Urothelium cell line (cell line): Measurements from ENCODE around the gene FIGNL1.

Experiments
- DNase-seq: peaks from one replicate; pipeline ENCODE4 v3.0.0; 2011; ENCODE audit warnings: low spot score, mixed read lengths
- FAIRE-seq: peaks from 2 replicates; lab custom pipeline; 2011; peaks lifted over from hg19 to GRCh38; lab: Jason Lieb, UNC

Gene FIGNL1, protein sequence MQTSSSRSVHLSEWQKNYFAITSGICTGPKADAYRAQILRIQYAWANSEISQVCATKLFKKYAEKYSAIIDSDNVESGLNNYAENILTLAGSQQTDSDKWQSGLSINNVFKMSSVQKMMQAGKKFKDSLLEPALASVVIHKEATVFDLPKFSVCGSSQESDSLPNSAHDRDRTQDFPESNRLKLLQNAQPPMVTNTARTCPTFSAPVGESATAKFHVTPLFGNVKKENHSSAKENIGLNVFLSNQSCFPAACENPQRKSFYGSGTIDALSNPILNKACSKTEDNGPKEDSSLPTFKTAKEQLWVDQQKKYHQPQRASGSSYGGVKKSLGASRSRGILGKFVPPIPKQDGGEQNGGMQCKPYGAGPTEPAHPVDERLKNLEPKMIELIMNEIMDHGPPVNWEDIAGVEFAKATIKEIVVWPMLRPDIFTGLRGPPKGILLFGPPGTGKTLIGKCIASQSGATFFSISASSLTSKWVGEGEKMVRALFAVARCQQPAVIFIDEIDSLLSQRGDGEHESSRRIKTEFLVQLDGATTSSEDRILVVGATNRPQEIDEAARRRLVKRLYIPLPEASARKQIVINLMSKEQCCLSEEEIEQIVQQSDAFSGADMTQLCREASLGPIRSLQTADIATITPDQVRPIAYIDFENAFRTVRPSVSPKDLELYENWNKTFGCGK

DNA sequence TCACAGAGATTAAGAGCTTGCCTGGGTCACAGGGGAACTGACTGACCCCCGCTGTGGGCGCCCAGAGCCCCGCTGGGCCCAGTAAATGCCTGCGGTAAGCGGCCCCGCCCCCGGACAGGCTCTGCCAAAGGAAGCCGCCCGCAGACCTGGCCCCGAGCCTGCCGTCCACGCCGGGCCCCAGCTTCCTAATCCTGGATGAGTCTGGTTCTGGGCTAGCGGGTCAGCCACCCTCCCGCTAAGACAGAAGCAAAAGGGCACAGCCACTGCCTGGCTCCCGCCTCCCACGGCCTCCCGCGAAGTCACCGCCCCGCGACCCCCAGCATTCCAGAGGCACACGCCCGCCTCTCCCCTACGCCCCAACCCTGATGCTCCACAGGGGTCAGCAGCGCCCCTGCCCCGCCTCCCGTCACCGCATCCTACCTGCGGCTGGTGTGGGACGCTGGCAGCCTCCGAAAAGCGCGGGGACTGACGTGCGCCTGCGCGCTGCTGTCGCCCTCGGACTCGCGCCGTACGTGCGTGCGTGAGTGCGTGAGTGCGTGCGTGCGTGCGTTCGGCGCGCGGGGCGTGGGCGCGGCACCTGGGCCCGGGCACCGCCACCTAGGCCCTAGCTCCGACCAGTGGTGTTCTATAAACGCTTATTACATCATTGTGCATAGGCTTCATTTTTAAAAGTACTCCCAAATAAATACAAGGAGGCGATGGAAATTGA, at the start of gene FIGNL1:
TSS of gene FIGNL1 (minus strand) at position 470 of the 709 bp plus-strand sequence. CDS start 3,063 bp downstream, outside the sequence.
- DNase-seq (peak; percentile 84), FAIRE-seq (peak; percentile 37)

DNA sequence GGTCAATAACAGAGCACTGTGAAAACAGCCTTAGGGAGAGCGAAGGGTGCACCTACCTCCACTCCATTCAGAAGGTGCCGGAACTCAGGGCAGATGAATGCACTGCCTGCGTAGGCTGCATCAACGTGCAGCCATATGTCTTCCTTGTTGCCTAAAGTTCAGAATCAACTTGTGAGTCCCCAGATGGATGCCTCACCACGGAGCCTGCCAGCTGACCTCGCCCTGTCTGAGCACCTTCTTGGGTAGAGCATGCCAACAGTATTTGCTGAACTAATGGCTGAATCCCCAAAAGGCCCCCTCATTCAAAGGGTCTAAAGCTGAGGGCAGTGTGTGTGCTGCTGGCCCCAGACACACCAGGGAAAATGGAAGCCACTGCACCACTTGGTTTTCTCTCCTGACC, 48.9 kb upstream of the FIGNL1 start:
- no peak for DNase-seq
- no peak for FAIRE-seq

DNA sequence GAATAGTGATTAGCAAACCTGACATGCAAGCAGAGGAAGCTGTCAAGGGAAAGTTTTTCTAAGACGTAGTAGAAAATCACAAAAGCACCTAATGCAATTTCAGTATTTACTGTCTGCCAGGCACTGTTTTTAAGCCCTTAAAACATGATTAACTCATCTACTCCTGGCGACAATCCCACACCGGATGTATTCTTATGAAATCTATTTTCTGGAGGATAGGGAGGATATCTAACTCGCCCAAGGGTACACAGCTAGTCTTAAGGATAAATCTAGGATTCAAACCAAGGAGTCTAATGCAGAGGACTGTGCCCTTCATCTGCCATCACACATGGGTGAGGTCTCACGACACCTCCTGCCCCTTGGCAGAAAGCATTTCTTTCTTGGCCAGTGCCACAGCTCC, 47.8 kb upstream of the FIGNL1 start:
- DNase-seq (no peak), FAIRE-seq (no peak)

DNA sequence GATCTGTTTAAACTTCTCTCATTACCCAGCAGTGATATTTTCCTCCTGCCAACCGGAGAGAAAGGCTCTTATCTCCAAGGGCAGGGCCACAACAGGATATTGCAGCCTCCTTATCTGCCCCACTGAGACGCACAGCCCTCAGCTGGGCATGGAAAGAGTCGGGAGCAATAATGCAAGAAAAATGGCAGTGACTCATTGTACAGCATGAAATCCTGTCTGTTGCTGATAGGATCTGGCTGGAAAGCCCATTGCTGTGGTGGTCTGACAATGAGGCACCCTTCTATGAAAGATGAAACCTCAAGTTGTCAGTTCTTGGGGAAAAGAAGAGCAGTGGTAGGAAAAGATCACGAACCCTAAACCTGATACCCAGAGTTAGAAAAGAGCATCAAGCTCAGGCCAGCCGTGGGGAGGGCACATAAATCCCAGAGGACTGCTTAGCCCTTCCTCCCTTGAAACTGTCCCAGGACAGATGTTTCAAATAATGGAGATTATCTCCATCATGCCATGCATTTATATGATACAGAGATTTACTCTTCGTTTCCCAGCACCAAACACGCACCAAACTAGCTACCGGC, 47.0 kb upstream of the FIGNL1 start:
- no peak for DNase-seq
- no peak for FAIRE-seq

DNA sequence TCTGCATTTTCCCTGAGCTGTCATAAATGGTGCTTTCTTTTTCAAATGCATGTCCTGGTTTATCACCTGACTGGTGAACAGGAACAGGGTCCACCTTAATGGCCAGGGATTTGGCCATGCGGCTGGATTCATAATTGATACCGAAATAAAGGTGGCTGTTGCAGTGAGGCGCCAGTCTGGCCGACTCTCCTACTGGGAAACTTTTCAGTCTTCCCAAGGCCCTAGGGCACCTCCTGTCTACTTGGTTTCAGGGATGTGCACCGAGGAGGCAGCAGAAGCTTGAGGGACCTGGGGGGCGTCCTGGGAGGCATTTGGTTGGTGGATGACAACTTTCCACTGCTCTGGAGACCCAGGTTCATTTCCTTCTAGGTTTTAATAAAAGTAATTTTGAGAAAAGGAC, 46.4 kb upstream of the FIGNL1 start:
- FAIRE-seq = no peak

DNA sequence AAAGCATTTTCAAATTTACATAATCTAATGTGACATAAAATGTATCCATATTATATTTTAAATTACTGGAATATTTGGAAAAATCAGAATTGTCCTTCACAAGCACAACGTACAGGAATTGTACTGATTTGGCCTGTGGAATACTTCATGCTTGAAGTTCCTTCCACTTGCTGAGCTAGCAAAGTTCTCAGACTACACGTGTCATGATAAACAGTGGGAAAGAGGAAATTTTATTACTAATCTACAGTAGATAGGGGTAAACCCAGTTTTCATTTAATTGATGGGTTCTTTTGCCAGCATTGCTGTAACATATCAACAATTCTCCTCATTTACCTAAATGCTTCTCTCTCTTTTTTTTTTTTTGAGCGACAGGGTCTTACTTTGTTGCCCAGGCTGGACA, 45.6 kb upstream of the FIGNL1 start:
- no peak for DNase-seq
- FAIRE-seq = no peak

More for the DNA sequence above, 46.4 kb upstream of the FIGNL1 start:
- DNase-seq = no peak

DNA sequence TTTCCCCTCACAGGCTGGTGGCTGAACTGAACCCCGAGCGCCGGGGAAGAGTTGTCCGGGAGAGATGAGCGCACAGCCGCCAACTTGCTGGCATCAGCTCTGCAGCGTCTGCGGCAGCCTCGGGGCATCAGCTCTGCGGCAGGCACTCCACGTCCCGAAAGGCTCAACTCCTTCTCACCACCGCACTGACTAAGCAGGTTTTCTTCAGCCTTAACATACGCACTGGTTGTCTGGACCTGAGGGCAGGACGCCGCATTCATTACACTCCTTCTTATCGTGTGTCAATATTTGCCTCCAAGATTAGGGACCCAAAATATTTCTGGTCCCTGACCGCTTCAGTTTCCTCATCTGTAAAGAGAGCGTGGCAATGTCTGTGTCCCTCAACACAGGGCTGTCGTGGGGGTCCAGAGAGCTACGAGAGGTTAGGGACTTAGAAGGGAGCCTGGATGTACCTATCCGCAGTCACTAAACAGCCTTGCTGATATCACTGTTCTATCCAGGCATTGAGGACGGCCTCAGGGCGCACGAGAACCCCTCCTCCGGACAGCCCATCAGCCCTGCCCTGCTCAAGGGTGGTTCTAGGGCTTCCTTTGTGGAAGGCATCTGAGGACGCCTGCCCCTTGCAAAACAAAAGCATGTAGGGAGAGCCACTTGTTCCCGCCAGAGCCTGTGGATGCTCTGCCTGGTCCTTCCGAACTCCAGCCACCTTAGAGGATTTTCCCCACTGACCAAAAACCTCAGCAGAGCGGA, 42.8 kb upstream of the FIGNL1 start:
- no peak for DNase-seq
- FAIRE-seq = no peak

DNA sequence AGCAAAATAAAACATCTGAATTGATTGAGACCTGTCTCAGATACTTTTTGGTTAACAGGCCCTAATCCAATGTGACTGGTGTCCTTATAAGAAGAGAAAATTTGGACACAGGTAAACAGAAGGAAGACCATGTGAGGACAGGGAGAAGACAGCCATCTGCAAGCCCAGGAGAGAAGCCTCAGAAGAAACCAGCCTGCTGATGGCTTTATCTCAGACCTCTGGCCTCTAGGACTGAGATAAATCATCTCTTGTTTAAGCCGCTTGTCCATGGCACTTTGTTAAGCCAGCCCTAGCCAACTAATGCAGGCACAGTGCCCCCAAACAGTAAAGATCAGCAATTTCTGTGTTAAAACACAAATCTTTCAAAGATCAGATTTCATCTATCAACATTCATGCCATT, 41.8 kb upstream of the FIGNL1 start:
- DNase-seq (no peak), FAIRE-seq (no peak)

DNA sequence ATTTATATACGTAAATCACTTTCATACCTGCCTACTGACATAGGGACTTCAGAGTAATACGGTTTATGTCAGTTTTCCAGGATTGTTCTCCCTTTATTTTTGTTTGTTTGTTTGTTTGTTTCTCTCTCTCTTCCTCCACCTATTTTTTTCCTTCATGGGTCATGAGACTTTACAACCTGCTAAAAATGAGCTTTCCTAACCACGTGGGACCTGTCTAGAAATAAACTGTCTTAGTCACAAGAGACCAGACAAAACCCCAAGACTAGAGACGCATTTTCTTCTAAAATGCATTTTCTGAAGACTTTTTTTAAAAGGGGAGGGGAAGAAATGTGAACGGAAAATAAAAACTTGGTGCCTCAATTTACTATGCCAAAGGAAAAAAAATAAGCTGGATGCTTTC, 41.1 kb upstream of the FIGNL1 start:
- DNase-seq (no peak), FAIRE-seq (no peak)

DNA sequence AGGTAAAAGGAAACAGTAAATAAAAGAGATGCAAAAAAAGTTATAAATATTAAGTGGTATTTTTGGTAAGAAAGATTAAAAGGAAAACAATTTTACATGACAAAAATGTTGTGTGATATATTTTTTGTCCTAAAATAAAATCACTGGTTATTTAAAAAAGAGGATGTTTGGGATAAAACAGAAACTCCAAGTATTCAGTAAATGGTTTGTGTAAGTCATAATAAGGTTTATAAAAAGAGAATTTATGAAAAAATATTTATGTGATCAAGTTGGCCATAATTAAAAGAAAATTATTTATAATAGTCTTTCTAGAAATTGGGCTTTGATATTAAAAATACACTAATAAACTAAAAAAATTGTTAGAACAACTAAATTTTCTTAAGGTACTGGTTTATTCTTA, 38.2 kb upstream of the FIGNL1 start:
- FAIRE-seq (no peak), DNase-seq (no peak)

DNA sequence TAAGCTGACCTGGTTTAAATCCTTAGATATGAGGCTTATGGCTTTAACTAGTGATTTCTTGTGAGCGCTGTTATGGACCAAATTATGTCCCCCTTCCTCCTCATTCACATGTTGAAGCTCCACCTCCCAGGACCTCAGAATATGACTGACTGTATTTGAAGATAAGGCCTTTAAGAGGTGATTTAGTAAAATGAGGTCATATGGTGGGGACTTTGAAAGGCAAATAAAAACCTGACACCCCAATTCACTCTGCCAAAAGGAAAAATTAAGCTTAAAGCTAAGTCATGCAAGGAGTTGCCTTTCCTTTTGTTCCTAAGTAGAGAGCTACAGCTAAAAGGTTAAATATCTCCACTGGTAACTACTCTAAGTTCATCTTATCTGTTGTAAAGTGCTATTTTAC, 36.4 kb upstream of the FIGNL1 start:
- FAIRE-seq (no peak), DNase-seq (no peak)

DNA sequence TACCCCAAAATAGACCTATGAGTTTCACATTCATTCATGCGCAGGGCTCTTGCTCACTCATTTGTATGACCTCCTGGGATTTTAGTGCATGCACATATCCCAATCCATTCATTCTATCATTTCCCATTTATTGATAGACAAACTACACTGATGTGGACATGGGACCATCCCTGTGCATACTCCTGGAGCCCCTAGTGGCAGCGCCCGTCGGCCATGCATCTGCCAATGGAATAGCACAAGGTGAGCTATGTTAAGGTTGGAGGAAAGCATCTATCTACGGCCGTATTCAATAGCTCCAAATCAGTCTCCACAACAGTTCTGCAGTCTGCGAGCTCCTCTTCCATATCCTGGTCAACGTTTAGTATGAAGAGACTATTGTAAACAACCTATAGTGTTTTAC, 31.7 kb upstream of the FIGNL1 start:
- FAIRE-seq (peak; percentile 17), DNase-seq (no peak)

DNA sequence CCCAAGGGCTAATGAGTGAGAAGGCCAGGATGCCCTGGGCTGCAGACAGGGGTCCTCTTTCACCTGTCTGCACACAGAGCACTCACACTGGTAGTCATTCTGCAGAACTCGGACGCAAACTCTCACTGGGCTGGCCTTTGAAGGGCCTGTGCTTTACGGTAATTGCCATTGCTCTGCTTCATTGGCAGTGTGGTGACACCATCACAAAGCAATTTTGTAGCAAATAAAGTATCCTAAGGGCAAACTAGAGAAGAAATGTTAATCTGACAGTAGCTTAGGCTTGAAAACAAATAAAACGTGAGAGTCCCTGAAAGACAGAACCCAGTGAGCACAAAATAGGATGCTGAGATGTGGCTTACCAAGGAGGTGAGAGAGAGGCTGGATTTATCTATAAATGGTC, 30.6 kb upstream of the FIGNL1 start:
- no peak for FAIRE-seq
- DNase-seq = no peak

DNA sequence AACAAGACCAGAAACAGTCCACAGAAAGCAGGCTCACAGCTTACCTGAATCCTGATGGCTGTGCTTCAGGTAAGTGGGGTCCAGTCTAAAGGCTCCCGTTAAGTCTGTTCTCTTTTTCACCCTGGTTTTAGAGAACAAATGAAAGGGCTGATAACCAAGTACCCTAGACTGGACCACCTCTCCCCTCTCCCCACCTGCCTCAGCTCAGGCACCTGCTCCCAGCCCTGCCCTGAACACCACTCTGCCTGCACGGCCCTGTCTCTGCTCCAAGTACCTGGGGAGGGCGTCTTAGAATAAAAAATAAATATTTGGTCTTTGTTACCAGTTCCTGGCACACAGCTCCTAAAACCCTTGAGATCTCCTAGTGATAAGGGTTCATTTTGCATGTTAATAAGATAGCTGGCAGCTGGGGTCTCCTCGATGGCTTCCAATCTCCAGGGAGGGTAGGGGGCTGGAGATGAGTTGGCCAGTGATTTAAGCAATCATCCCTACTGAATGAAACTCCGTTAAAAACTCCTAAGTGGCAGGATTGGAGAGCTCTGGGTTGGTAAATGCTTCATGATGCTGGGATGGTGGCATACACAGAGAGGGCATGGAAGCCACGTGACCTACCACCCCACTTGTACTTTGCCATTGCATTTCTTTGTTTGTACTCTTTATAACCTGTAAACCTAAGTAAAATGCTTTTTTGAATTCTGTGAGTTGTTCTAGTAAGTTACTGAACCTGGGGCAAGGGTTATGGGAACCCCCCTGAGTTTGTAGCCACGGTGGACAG, 29.8 kb upstream of the FIGNL1 start:
- DNase-seq (no peak), FAIRE-seq (no peak)

DNA sequence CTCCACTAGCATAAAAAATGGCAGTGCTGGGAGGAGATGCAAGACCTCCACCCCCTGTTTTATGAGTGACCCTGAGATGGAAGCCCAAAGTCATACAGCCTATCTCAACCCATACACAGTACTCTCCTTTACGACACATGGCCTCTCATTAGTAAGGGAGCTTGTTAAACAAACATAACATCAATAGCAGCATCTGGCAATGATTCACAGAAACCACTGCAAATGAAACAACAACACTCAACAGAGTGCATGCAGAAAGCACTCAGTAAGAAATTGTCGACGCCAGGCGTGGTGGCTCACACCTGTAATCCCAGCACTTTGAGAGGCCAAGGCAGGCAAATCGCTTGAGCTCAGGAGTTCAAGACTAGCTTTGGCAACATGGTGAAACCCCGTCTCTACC, 27.5 kb upstream of the FIGNL1 start:
- FAIRE-seq = no peak

DNA sequence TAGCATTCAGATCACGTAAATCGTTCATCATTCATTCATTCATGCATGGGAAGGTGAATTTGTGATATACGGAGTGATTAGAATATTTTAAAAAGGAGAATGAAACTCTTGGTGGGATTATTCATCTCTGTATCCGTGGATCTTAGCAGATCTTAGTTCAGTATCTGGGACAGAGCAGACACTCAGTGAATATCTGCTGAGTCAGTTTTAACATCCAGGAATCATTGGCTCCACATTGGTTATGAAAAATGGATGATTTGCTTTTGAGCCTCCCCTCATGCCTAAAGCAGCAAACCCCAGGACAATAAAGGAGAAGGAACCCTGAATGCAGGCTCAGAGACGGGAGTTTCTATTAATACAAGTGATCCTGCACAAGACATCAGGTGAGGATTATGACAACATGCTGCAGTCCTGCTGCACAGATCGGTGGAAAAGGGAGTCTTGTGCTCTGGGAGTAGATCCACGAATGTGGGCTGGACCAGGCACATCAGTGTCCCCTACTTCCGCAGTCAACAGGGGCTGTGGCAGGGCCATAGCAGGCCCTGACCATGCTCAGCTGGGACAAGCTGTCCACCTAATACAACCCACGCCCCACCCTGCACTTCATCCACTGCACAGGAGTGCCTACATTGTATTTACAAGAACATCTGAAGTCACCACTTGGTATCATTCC, 26.9 kb upstream of the FIGNL1 start:
- FAIRE-seq (peak; percentile 56), DNase-seq (no peak)

More for the DNA sequence above, 27.5 kb upstream of the FIGNL1 start:
- no peak for DNase-seq

DNA sequence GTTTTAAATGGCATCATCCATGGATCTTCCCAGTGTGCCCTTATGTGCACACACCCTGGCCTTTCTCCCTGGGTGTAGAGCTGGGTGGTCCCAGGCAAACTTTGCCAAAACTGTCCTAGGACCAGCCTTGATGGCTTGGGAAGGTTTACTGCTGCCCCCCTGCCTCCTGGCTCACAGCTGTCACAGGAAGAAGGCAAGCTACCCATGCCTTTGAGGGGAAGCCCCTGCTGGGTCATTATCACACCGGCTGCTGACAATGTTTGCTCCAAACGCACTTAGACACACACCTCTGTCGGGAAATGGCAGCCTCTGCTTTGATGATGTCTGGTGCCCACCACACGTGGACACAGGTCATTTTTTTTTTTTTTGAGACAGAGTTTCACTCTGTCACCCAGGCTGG, 25.2 kb upstream of the FIGNL1 start:
- no peak for FAIRE-seq
- DNase-seq = no peak

DNA sequence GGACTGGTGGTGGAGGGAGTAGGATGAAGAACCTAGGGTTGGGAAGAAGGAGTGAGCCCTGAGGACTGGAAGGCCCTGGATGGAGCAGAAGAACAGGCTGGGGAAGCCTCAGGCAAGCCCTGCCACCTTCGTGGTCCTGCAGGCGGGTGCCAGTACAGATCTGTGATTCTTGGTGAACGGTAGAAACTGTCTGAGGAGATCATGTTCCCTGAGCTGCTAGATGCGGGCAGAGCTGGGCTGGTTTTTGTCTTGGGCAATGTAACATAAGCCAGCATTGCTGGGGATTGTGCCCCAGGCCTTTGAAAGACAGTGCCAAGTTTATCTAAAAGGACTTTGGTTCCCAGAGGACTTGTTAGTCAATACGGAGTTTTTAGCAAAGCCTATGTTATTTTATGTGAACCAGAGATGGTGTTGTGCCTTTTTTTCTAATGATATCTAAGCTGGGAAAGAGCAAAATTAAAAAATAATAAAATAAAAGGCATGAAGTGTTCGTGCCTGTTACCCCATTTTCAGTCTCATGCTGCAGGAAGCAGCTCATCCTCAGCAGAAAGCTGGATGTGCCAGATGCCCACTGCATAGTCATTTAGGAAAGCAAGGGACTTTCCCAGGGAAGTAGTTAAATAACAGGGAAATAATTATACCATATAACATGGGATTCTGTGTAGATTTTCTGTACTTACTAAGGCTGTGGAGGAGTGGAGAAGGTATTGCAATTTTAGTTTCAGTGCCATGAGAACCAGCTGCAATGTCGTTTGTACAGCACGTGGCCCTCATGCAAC, 24.4 kb upstream of the FIGNL1 start:
- DNase-seq = no peak
- no peak for FAIRE-seq

DNA sequence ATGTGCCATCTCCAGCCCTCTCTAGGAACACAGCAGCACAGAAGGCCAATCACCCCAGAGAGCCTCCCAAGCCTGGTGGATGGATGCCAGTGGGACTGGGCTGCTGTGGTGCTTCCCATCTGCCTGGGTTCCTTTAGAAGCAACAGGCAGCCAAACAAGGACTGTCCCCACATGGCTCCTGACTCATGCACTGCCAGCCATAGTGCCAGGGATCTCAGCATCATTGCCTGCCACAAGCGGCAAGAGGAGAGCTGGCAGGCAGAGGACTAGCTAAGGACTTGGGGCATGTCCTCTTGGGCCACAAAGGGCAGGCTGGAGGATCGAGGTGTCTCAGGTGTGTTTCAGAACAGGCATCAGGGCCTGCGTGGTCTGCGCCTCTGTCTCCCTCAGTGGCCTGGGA, 23.4 kb upstream of the FIGNL1 start:
- no peak for DNase-seq

More for the DNA sequence above, 23.4 kb upstream of the FIGNL1 start:
- no peak for FAIRE-seq
